CD4-positive, alpha-beta T cell treated with Interleukin-4 for 4 hours (primary cell): ENCODE results near the gene PROZ.

Source experiments
- DNase-seq: peaks from one replicate; pipeline ENCODE4 v3.0.0-alpha.2; 2020

PROZ gene

GRCh38 chr13:113209336-113209758, 50.9 kb downstream of the PROZ start, which contains the start of gene CUL4A:
TSS of gene CUL4A (plus strand) at chr13:113209613. CDS start at chr13:113209628, 15 bp downstream.
- DNase-seq = peak; percentile 64

DNA sequence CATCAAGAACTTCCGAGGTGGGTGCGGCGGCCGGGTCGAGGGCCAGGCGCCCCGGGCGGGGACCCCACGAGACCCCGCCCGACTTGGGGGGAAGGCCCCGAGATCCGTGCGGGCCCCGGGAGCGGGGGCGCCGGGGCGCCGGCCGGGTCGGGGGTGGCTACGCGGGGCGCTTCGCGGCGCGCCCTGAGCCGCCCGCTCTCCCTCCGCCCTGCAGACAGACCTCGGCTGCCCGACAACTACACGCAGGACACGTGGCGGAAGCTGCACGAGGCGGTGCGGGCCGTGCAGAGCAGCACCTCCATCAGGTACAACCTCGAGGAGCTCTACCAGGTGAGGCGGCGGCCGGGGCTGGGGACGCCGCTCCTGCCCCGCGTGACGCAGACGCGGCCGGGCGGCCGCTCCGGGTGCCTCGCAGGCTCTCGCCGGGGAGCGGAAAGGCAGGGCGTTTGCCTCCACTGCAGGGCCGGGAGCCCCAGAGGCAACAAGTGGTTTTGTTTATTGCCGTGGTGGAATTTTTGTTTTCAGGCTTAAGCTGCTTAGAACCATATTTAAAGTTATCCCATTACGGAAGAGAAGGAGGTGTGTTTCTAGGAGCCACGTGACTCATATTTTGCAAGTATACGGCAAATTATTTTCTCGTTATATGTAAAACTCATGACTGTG, 51.4 kb downstream of the PROZ start:
- DNase-seq = peak; percentile 79

DNA sequence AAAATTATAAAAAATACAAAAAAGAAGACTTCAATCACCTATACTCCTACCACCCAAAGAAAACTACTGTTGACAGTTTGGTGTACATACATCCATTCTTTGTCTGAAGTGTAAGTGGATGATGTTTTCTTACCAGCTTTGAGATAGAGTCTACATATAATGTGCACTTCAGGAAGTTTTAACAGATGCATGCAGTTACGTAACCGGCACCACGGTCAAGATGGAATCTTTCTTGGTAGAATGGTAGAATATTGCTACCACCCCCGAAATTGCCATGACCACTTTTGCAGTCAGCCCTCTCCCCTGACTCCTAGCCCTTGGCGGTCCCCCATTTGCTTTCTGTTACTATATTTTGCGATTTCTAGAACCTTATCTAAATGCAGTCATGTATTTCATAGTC, 52.4 kb downstream of the PROZ start:
- DNase-seq = no peak

DNA sequence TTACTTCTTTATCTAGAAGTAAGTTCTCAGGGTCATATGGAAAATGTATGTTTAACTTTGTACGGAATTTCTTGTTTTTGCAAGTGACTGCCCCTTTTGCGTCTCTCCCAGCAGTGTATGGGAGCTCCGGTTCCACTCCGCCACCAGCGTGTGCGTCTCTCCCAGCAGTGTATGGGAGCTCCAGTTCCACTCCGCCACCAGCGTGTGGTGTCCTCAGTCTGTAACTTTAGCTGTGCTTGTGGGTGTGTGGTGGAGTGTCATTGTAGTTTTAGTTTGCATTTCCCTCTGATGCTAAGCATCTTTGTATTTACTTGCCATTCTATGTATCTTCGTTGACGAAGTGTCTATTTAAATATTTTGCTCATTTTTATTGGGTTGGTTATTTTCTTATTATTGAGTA, 53.3 kb downstream of the PROZ start:
- DNase-seq = no peak

- no peak for DNase-seq
These were observed 58.0 kb downstream of the PROZ start for GRCh38 chr13:113216254-113217048.

DNA sequence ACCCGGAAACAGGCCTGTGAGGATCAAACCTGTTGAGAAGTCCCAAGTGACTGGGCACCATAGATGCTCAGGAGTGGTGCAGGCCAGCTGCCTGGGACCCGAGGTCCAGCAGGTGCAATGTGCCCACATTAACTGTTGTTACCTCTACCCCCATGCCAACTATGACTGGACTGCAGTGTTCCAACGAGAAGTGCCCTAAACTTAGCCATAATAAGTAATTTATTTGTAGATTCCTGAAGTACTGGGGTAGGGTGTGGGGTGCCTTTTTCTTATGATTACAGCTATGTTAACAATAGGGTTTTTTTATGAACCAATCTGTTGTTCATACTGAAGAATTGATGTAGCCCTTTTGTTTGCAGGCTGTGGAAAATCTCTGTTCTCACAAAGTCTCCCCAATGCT, 60.1 kb downstream of the PROZ start:
- DNase-seq = no peak

DNA sequence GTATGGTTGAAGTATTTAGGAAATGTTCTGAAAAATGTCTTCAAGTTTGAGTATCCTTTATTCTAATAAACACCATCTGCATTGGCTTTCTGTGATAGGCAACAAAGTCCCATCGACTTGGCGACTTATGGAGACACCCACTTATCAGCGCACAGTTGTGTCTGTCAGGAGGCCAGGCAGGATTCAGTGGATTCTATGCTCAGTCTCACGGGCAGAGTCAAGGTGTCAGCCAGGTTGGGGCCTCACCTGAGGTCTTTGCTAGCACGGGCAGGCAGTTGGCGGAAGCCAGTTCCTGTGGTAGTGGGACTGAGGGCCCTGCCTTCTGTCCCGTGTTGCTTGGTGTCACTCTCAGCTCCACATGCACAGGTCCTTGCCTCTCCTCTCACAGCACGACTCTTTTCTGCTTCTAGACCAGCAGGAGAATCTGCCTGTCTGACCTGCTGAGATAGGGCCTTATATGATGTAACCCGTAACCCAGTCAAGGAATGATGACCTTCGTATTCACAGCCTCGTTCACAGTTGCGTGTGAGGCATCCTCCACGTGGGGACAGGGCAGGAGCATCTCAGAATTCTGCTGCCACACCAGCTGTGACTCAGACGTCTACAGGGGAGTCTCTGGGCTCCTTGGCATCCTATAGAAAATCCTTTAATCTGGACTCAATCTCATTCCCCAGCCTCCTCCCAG, 61.0 kb downstream of the PROZ start:
- DNase-seq = no peak

- DNase-seq = no peak
These were observed 61.7 kb downstream of the PROZ start for GRCh38 chr13:113220141-113220598.

GRCh38 chr13:113220877-113221276, 62.4 kb downstream of the PROZ start:
- no peak for DNase-seq
